Fibroblast of gingiva (primary cell): ENCODE results near the gene HOXC5.
"Not testable (repeated sequence)": the region's sequence is repeated elsewhere in the genome, so short reads cannot be mapped to it uniquely, and the experiment has no call there.

Experiments
- DNase-seq: peaks from one replicate; pipeline ENCODE4 v3.0.0-alpha.2; 2011; ENCODE audit warnings: low read depth

HOXC5 gene

DNA sequence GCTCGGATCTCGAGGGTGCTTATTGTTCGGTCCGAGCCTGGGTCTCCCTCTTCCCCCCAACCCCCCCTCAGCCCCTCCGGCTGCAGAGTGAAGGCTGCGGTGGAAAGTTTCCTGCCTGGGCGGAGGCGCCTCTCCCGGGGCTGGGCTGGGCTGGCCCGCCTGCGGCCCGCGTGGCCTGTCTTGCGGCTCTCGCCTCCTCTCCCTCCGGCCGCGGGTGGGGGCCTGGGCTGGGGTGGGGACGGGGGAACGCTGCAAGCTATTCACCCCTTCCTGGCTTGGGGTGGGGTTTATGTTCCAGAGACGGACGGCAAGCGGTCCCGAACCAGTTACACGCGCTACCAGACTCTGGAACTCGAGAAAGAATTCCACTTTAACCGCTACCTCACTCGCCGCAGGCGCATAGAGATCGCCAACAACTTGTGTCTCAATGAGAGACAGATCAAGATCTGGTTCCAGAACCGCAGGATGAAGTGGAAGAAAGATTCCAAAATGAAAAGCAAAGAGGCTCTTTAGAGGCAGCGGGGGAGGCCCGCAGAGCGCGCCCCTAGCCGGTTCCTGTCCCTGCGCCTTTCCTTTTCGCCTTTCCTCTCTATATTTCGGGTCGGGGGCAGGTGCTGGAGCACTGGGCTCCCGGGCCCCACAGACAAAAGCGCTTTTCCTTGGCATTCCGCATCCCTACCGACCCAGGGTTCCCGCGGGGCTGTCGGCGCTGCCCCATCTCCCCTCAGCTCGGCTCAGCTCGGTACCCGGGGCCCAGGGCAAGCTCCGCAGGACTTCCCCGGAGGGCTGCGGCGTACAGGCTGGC lies 1.3 kb downstream of the HOXC5 start:
- DNase-seq: no peak

DNA sequence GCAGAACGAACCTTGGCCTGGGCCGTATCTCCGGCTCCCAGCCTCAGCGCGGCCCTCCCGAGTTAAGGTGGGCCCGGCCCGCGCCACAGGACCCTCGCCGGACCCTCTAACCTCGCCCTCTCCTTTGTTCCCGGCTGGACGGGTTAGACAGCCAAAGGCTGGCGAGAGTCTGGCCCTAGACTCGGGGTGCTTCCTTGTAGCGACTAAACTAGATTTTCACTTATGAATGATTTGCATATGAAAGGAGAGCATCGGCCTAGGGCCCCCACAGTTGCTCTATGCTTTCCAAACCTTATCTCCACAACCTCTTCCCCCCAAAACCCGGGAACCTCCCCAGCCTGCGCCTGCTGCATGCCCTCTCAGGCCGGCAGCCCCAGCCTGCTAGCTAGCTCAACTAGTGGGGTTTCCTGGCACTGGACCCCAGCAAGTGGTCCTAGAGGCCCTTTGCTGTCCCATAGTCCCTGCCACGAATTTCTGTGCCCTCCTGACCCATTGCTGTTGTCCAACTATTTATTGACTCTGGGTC lies 2.0 kb downstream of the HOXC5 start:
- no peak for DNase-seq

DNA sequence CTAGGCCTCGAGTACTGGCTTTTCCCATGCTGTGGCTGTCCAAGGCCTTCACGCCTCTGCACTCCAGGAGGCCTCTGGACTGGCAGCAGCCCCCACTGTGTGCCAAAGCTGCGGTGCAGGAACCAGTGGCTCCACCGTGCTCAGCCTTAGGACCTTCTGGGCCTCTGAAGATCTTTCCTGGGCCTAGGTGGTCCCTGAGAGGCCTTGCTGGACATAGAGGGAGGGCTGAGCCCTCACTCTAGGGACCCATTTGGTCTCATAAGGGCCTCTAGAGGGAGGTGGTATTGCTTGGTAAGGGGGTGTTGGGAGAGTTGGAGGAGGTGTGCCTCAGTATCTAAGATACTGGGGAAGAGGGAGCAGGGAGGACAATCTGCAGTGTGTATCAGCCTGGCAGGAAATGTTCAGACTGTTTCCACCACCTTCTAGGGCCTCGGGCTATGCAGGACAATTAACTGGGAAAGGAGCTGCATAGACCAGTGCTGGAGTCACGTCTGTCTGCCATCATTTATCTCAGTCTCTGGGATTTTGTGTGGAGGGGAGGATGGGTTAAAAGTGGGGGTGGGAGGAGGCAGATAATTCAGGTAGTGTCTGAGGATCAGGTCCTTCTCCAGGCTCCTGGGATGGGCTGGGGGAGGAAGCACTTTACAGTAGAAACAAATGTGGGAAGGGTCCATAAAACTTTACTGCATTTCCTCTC lies 2.9 kb downstream of the HOXC5 start:
- DNase-seq: no peak

DNA sequence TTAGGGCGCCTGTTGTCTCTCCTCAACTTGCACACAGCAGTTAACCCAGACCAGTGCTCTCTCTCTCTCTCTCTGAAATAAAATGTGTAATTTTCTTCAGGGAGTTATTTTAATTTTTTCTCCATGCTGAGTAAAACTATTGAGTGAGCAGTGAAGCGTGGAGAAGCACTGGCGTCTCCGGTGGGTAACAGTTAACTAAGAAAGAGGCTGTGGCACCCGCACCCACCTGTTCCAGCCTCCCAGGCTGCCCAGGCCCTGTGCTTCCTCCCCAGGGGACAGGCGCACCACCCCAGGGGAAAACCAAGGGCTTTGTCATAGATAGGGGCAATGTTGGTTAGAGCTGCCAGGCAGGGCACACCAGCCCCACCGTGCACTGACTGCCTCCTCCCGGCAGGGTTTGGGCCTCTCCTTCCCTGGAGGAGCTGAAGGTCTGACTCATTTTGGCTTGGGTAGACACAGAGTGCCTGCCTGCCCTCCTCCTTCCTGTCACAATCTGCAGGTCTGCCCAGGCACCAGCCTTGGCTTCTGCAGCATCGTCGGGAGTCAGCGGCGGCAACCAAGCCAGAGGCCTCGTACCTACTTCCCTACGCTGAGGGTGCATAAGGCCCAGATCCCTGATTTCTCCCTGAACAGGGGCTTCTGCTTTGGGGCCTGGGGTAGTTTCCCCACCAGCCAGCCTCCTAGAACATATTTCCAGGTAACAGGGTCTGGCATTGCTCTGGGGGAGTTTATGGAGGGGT lies 3.9 kb downstream of the HOXC5 start:
- DNase-seq: no peak

DNA sequence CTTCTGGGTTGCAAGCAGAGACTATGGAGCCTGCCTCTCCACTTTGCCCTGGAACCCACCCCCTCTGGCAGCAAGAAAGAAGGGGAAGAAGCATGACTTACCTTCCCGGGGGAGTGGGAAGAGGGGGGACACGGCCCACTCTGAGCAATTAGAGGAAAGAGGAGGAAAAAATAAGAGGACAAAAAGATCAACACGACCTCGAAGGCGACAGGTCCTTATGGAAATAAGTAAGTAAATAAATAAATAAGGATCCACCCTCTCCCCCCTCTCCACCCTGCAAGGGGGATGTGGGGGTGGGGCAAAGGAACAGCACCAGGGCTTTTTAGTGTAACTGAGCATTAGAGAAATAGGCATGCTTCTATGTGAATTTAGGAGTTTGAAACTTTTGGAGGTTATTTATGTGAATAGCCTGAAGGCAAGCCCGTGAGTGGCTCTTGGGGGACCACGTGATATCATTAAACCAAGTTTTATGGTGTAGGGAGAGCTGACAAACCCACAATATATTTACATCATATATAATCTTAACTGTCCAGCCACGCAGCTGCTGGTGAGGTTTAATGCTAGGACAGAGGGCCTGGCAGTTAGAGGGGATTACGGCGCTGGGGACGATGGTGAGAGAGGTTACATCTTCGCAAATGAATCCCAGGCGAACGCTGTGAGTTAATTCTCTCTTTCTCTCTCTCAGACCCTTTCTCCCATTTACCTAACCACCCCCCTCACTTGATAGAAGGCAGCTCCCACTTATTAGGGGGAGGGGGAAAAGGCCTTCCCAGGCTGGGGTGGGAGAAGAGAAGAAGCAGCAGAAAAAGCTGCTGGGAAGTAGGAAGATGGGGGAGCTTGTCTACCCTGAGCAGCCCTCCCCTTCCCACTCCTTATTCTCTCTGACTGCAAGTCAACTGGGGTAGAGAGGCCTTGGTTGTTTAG lies 4.8 kb downstream of the HOXC5 start:
- DNase-seq: no peak

DNA sequence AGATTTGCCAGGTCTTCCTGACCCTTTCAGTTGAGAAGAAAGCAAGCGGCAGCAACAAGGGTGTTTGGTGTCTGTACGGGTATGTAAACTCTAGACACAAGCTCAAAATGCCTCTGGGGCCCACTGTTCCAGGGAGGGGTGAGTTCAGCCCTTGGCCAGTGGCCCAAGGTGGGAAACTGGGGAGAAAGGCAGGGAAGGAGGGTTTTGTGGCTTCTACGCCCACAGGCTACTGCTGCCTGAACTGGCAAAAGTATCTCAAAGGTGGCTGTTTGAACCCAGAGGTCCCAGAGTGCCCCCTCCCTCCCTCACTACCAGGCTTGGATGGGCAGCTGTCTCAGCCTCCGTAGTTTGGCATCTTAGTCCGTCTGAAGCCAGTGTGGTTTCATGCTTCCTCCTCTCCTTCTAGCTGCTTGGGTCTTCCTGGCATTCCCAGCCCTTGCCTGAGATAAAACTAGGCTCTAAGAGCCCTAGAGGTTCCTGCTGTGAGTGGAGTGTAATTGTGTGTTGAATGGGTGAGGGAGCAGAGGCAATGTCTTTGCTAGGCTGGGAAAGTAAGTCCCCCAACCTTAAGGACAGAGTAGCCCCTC lies 5.5 kb downstream of the HOXC5 start:
- DNase-seq: no peak

DNA sequence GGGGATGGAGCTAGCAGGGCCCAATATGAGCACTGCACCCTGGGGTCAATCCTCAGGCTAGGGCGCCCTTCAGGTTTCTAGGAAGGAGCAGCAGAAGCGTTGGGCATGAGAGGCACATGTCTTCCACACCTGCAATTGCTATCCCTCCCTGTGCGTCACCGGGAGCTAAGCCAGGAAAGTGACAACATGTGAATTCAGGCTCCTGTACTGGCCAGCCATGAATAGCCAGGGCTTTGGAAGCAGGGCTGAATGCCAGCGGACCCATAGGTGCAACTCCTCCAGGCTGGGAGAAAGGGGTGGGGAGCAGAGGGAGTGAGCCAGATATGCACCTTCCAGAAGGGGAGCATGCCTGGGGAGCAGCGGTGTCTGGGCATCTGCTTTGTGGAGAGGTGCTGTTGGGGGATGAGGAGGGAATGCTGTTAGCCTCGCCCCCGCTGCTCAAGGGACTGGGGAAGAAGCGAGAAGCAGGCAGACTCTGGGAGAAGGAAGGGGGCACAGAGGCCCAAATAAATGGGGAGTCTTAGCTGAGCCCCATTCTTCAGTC lies 6.1 kb downstream of the HOXC5 start:
- DNase-seq: no peak

DNA sequence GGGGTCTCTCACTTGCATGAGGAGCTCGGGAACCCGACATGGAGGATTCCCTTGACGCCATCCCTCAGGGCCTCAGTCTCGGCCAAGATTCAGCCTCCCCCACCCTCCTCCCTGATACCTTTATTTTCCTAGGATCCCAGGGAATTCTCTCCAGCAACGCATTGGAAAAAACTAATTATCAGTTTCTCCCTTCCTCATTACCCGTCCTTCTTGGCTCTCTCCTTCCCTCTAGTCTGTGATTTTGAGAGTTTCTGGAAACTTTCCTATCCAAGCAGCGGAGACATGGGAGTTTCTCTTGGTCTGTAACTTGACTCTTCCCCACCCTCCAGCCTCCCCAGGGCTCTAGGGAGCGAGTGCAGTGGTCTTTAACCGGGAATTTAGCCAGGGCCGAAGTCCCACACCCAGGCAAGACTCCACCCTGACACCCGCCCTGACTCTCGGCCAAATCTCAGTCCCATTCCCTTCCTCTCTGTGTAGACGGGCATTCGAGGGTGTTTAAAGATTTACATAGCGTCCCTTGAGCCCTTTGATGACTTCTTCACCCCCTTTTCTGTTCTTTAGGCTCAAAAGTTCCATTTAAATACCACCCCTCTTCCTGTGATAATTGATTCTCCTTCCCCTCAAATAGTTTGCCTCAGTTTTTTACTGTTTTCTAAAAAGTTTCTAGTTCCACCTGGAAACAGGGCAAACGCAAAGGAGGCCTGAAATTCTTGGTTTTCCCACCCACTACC lies 6.7 kb downstream of the HOXC5 start:
- DNase-seq: no peak

DNA sequence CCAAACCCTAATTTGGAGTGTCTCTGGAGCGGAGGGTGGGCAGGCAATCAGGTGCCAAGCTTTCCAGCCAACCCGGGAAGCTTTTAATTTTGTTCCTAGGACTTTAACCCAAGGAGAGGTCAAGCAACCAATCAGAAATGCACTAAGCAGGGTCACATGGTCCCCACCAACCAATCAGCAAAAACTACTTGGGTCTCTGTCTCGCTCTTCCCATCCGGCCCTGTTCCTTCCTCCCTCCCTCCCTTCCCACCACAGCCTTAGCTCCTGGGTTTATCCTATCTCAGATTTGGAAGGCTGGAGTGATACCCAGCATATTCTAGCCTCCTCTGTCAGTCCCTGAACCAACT lies 7.3 kb downstream of the HOXC5 start:
- no peak for DNase-seq

DNA sequence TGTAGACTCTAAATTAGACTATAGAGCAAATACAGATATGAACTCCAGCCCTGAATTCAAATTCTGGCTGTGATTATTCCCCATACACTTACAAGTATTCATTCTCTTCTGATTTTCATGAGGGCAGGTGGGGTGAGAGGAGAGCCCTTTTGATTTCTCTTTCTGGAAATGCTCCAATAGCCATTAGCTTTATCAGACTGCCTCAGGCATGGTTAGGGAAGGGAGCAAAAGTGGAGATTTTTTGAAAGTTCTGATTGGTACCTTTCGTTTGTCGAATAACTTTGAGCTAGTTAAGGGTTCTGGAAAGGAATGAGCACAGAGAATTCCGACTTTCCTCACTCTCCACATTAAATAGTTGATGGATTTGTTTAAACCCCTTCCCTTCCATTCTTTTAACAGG lies 7.8 kb downstream of the HOXC5 start:
- no peak for DNase-seq

DNA sequence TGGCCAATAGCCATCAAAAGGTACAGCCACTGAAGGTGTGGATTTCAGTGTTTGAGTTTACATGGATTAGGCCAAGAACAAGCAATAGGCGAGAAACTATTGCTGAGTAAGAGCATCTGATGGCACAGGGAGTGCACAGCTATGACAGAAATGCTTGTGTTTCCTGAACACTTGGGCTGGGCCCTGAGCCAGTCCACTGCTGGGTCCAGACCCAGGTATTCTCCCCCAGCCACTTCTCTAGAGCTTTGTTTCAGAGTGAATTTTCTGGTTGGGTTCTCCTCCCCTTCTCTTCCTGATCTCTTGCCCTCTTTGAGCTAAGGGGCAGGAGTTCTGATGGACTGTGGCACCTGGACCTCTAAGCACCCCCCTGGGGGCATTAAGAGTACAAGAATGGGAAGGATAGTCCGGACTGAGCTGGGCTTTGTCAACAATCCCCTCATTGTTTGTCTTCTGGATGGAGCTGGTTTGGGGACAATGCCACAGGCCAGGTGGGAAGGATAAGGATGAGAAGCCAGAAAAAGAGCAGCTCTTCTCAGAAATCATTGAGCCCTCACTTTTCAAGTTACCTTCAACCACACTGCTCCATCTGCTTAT lies 8.3 kb downstream of the HOXC5 start:
- DNase-seq: no peak

DNA sequence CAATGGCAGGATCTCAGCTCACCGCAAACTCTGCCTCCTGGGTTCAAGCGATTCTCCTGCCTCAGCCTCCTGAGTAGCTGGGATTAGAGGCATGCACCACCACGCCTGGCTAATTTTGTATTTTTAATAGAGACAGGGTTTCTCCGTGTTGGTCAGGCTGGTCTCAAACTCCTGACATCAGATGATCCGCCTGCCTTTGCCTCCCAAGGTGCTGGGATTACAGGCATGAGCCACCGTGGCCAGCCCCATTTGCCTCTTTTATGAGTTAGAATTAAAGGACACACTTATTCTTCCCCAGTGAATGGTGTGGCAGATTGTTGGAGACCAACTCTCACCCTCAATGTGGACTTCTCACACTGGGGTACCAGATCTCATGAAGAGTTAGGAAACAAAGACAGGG lies 9.2 kb downstream of the HOXC5 start:
- DNase-seq: not testable (repeated sequence)

DNA sequence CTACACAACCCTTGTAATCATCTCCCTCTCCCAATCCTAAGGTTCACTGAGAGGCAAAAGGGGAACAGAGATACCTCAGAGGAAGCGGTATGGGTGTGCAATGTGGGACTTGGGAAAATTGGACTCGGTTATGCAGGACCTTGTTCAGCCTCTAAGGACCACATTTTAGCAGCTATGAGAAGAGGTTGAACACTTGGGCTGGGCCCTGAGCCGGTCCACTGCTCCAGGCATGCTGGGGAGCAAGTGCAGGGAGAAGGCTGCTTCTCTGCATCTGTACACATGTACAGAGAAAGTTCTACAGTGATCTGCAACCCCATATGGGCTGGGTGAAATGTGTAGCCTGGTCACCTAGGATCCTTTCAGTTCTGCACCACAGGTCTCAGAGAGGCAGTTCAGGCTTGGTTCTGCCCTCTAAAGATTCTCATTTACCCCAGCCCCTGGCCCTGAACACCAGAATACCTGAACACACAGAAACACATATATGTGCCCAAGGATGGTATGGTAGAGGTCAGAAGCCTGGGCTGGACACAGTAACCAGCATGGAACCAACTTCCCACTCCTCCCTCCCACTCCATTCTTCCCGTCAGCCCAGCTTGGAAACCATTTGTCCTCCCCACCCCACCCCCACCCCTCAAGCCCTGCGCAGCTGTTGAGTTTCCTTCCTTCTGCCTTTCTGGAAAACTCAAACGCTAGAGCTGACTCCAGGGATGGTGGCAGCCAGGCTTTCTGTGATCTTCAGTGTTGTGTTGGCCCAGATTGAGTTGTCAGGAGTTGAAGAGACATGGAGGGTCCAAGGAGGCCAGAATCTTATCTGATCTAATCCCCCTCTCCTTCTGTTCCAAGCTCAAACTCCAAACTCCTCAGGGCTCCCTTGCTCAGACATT lies 10.4 kb downstream of the HOXC5 start:
- DNase-seq: no peak

DNA sequence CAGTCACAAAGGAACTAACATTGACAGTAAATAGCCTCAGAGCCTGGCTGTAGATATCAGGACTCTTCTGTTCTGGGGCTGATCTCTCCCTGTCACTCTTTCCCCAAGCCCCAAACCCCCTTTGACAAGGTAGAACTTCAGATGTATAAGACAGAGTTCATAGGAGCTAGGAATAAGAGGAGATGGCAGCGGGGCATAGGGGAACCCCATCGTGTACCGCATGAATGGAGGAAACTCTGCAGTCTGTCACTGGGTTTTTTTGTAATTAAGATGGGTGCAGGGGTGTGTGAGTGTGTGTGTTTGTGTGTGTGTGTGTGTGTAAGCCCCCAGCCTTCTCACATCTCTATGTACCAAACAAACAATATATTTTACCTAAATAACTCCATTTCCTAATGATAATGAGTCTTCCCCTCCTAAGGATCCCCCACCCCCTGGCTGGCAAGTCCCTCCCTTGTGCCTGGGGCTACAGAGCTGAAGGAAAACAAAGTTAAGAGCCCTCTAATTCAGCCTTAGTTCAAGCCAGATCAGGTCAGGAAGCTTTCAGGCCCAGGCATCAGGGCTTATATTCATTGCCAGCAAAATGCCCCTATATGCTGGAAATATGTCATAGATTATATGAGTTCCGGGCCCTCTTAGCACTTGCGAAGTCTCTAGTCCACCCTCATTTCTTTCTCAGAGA lies 11.7 kb downstream of the HOXC5 start:
- no peak for DNase-seq

DNA sequence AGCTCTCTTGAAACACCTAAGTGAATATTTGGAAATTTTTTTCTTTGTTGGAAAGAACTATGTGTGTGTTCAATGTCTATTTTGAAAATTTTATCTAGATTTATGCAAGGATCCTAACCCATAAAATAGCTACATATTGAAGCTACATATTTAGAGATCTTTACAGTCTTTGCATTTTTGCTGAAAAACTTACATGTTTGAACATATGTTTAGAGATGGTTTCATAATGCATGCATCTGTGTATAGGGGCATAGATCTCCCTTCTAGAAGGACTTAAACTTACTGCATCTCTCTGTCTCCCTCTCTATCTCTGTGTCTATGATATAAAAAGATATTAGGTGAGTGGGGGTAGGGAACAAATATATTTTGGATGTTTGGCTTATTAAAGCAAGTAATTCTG lies 12.6 kb downstream of the HOXC5 start:
- DNase-seq: no peak

DNA sequence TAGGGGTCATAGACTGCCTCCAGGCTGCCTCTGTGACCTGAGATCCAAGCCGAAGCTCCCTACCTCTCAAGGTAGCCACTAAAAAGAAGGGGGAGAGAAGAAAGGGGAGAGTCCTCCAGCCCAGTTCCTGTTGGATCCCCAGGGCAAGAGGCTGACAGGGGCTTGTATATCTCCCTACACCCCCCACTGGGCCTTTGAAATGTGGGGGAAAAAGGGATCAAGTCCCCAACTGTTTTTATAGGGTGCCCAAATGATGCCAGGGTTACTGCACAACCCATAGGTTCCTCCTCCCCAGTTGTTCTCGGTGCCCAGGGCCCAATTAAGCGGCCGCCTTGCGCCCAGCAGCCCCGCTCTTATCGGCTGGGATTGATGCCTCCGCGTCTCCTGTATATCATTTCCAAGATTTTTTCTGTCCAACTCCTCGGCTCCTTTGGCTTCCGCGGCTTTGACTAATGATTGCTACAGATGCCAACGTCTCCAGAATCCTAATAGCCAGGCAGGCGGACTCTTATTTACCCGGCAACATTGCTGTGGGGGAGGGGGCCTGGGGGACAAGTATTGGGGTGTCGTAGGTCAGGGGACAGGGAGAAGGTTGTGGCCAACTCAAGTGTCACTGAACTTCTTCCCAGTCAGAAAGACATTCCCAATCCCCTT lies 13.1 kb downstream of the HOXC5 start:
- no peak for DNase-seq

DNA sequence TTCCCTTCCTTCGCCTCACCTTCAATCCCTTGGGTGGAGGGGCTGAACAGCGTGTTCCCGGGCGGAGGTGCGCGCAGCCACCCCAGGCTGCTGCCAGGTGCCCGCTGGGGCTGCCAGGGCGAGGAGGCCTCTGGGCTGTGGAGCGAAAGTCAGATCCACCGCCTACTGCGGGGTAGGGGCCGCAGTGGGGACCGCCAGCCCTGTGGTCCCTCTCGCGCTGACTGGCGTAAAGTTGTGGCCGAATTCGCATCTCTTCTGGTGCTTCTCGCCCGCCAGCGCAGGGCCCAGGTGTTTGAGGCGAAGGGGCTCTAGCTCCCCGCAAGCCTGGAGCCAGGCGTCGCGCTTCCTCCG lies 13.9 kb downstream of the HOXC5 start:
- no peak for DNase-seq
